NCI-H2227 treated with DMSO at 0.1 percent for 48 hours (cell line): ENCODE measurements around the gene TOMM22.
"Not testable (repeated sequence)": the region's sequence is repeated elsewhere in the genome, so short reads cannot be mapped to it uniquely, and the experiment has no call there.

Experiments used
- DNase-seq: peaks from one replicate; lab custom pipeline; 2025; lab: John Stamatoyannopoulos, UW

Gene TOMM22

GRCh38 chr22:38681582-38682335 lies at the start of gene TOMM22:
Gene TOMM22 (plus strand): TSS chr22:38681957. CDS start chr22:38681979, 22 bp downstream.
- DNase-seq, result peak; percentile 42

- no peak for DNase-seq
Observed at GRCh38 chr22:38632528-38632927, 49.2 kb upstream of the TOMM22 start.

GRCh38 chr22:38638216-38638615 lies 43.5 kb upstream of the TOMM22 start:
- no peak for DNase-seq

GRCh38 chr22:38638728-38639127 lies 43.0 kb upstream of the TOMM22 start:
- DNase-seq, result no peak

GRCh38 chr22:38641476-38642040 lies 40.2 kb upstream of the TOMM22 start:
- no peak for DNase-seq

GRCh38 chr22:38644245-38644644 lies 37.5 kb upstream of the TOMM22 start:
- DNase-seq, result not testable (repeated sequence)

- DNase-seq, result no peak
Observed at GRCh38 chr22:38645430-38645829, 36.3 kb upstream of the TOMM22 start.

GRCh38 chr22:38649841-38650522 lies 31.8 kb upstream of the TOMM22 start:
- peak; percentile 3 for DNase-seq

GRCh38 chr22:38652859-38653258 lies 28.9 kb upstream of the TOMM22 start:
- no peak for DNase-seq

- no peak for DNase-seq
Observed at GRCh38 chr22:38653741-38654140, 28.0 kb upstream of the TOMM22 start.

GRCh38 chr22:38655519-38656255 lies 26.1 kb upstream of the TOMM22 start:
- DNase-seq, result peak; percentile 41

GRCh38 chr22:38656256-38657044 lies 25.3 kb upstream of the TOMM22 start, which contains the start of the genes CBY1 and FAM227A:
Gene CBY1 (plus strand): TSS chr22:38656638. CDS start chr22:38668055, 11,417 bp downstream.
Gene FAM227A (minus strand): TSS chr22:38656392. CDS start chr22:38650168, 6,224 bp downstream.
- DNase-seq, result peak; percentile 89

GRCh38 chr22:38657045-38657909 lies 24.5 kb upstream of the TOMM22 start:
- no peak for DNase-seq

GRCh38 chr22:38674888-38675287 lies 6.9 kb upstream of the TOMM22 start:
- no peak for DNase-seq

GRCh38 chr22:38675833-38676232 lies 5.9 kb upstream of the TOMM22 start:
- DNase-seq, result no peak

- DNase-seq, result no peak
Observed at GRCh38 chr22:38684895-38685294, 3.1 kb downstream of the TOMM22 start.

- DNase-seq, result no peak
Observed at GRCh38 chr22:38685761-38686160, 4.0 kb downstream of the TOMM22 start.

GRCh38 chr22:38689651-38690050 lies 7.9 kb downstream of the TOMM22 start:
- no peak for DNase-seq

GRCh38 chr22:38694049-38694448 lies 12.3 kb downstream of the TOMM22 start:
- no peak for DNase-seq

GRCh38 chr22:38694940-38695339 lies 13.2 kb downstream of the TOMM22 start:
- DNase-seq, result no peak
